BE2C (cell line): Measurements from ENCODE around the gene KDM3A.

ENCODE experiments used
- DNase-seq: peaks from one replicate; pipeline ENCODE4 v3.0.0-alpha.2; 2020
- H3K27me3 ChIP-seq: fragments of 250-450 bp; sonication (Bioruptor Pico); 2 replicates; pipeline ENCODE4 v1.5.1; 2020; ENCODE audit warnings: mild to moderate bottlenecking
- H3K36me3 ChIP-seq: fragments of 250-450 bp; sonication (Bioruptor Pico); 2 replicates; pipeline ENCODE4 v1.5.1; 2020; ENCODE audit warnings: mild to moderate bottlenecking
- H3K4me1 ChIP-seq: fragments of 250-450 bp; sonication (Bioruptor Pico); 2 replicates; pipeline ENCODE4 v1.5.1; 2020
- H3K4me3 ChIP-seq: 2 replicates; pipeline ENCODE4 v1.5.1; 2011; ENCODE audit warnings: low read depth, low read length
- H3K9me3 ChIP-seq: fragments of 250-450 bp; sonication (Bioruptor Pico); 2 replicates; pipeline ENCODE4 v1.5.1; 2020
- TF ChIP-seq, protein P1 (sequence below): IDR thresholded peaks from 2 replicates; pipeline ENCODE4 v1.5.1; 2012; ENCODE audit warnings: mild to moderate bottlenecking, low read depth, low read length

Gene KDM3A

GRCh38 chr2:86476918-86477317, 35.7 kb downstream of the KDM3A start:
- Histone ChIP-seq H3K27me3 (no peaks in the 10 kb centered on the region), H3K36me3 (no peaks in the 10 kb centered on the region; the same call in none of the 2 replicates)
- DNase-seq: no peak

GRCh38 chr2:86477349-86477748, 36.2 kb downstream of the KDM3A start:
- no peaks in the 10 kb centered on the region for H3K27me3 ChIP-seq
- no peak overlapping the region for H3K4me3 ChIP-seq
- TF ChIP-seq, protein P1, sequence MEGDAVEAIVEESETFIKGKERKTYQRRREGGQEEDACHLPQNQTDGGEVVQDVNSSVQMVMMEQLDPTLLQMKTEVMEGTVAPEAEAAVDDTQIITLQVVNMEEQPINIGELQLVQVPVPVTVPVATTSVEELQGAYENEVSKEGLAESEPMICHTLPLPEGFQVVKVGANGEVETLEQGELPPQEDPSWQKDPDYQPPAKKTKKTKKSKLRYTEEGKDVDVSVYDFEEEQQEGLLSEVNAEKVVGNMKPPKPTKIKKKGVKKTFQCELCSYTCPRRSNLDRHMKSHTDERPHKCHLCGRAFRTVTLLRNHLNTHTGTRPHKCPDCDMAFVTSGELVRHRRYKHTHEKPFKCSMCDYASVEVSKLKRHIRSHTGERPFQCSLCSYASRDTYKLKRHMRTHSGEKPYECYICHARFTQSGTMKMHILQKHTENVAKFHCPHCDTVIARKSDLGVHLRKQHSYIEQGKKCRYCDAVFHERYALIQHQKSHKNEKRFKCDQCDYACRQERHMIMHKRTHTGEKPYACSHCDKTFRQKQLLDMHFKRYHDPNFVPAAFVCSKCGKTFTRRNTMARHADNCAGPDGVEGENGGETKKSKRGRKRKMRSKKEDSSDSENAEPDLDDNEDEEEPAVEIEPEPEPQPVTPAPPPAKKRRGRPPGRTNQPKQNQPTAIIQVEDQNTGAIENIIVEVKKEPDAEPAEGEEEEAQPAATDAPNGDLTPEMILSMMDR: no peak
- H3K4me1 ChIP-seq: no peaks in the 10 kb centered on the region
- no peak for DNase-seq
- H3K36me3 ChIP-seq: peaks cover under 1% of the 10 kb centered on the region
- no peaks in the 10 kb centered on the region for H3K9me3 ChIP-seq

More at GRCh38 chr2:86476918-86477317, 35.7 kb downstream of the KDM3A start:
- H3K9me3 ChIP-seq: no peaks in the 10 kb centered on the region
- H3K4me1 ChIP-seq: no peaks in the 10 kb centered on the region
- no peak overlapping the region for H3K4me3 ChIP-seq
- TF ChIP-seq, protein P1: no peak

GRCh38 chr2:86480105-86480504, 38.9 kb downstream of the KDM3A start:
- TF ChIP-seq, protein P1: no peak
- no peaks in the 10 kb centered on the region for H3K9me3 ChIP-seq
- no peak for DNase-seq
- H3K36me3 ChIP-seq: peaks cover 15% of the 10 kb centered on the region
- H3K27me3 ChIP-seq: no peaks in the 10 kb centered on the region
- H3K4me3 ChIP-seq: no peak overlapping the region
- H3K4me1 ChIP-seq: no peaks in the 10 kb centered on the region

DNA sequence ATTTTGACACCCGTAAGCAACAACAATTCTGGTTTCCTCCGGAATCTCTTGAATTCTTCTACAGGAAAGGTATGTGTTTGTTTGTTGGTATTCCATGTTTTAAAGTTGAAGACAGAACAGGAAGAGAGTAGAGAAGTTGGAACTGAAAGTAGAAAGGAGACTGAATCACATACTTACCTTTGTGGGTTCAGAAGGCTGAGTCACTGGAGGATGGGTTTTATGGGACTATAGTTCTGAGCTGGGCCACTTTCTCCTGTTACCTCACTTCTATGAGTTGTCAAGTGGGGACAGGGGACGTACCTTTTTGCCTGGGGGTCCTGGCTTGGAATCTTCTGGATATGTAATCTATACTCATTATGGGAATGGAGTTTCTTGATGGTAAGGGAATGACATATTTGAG, 40.9 kb downstream of the KDM3A start:
- no peak for DNase-seq
- H3K36me3 ChIP-seq: peaks cover 16% of the 10 kb centered on the region

GRCh38 chr2:86484385-86484784, 43.2 kb downstream of the KDM3A start:
- Histone ChIP-seq H3K27me3 (no peaks in the 10 kb centered on the region), H3K9me3 (no peaks in the 10 kb centered on the region), H3K36me3 (peaks cover 16% of the 10 kb centered on the region), H3K4me3 (no peak overlapping the region), H3K4me1 (no peaks in the 10 kb centered on the region)
- DNase-seq: no peak
- TF ChIP-seq, protein P1: no peak

More for the DNA sequence above, 40.9 kb downstream of the KDM3A start:
- Histone ChIP-seq H3K9me3 (no peaks in the 10 kb centered on the region), H3K4me1 (no peaks in the 10 kb centered on the region), H3K4me3 (no peak overlapping the region), H3K27me3 (no peaks in the 10 kb centered on the region)
- TF ChIP-seq, protein P1: no peak

GRCh38 chr2:86485103-86485502, 43.9 kb downstream of the KDM3A start:
- peaks cover 21% of the 10 kb centered on the region for H3K36me3 ChIP-seq
- TF ChIP-seq, protein P1: no peak
- no peaks in the 10 kb centered on the region for H3K9me3 ChIP-seq
- no peaks in the 10 kb centered on the region for H3K4me1 ChIP-seq
- H3K27me3 ChIP-seq: no peaks in the 10 kb centered on the region
- H3K4me3 ChIP-seq: no peak overlapping the region
- no peak for DNase-seq
